ENCODE results near the gene CUEDC1.

DNA sequence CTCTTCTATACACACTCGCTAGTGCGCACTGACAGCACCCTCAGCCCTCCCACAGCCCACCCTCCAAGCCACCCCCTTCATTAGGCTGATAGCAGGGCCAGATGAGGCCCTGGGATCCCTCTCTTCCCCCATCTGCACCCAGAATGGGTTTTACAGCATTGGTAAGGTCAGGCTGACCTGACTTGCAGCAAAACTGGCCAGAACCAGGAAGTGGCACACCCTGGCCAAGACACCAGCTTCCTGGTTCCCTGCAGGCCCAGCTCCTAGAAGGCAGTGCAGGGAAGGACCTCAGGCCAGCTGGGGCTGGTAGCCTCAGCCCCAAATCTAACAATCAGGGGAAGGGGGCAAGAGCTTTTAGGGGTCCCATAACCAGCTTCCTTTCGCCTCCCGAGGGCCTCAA is 55.4 kb downstream of the CUEDC1 start:
- TF ChIP-seq SAFB2 (IDR thresholded peaks at IDR 0.05; ENCODE audit: borderline replicate concordance, low read depth, low read length, severe bottlenecking) (no peak), FOXM1 (IDR thresholded peaks at IDR 0.05; ENCODE audit: low read depth) (no peak), FOXM1 (CRISPR knock-in tag; IDR thresholded peaks at IDR 0.05; ENCODE audit: low read depth) (no peak), MBD2 (IDR thresholded peaks at IDR 0.05; ENCODE audit: borderline replicate concordance, low read depth) (no peak), HNRNPLL (IDR thresholded peaks at IDR 0.05; ENCODE audit: low read depth, low read length, poor library complexity, severe bottlenecking) (no peak), MYC (IDR thresholded peaks at IDR 0.05; ENCODE audit: low read depth, low read length) (no peak), MYC (CRISPR knock-in tag; IDR thresholded peaks at IDR 0.05; ENCODE audit: borderline replicate concordance, low read depth) (no peak)
- TF ChIP-seq, protein P1, sequence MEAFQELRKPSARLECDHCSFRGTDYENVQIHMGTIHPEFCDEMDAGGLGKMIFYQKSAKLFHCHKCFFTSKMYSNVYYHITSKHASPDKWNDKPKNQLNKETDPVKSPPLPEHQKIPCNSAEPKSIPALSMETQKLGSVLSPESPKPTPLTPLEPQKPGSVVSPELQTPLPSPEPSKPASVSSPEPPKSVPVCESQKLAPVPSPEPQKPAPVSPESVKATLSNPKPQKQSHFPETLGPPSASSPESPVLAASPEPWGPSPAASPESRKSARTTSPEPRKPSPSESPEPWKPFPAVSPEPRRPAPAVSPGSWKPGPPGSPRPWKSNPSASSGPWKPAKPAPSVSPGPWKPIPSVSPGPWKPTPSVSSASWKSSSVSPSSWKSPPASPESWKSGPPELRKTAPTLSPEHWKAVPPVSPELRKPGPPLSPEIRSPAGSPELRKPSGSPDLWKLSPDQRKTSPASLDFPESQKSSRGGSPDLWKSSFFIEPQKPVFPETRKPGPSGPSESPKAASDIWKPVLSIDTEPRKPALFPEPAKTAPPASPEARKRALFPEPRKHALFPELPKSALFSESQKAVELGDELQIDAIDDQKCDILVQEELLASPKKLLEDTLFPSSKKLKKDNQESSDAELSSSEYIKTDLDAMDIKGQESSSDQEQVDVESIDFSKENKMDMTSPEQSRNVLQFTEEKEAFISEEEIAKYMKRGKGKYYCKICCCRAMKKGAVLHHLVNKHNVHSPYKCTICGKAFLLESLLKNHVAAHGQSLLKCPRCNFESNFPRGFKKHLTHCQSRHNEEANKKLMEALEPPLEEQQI (IDR thresholded peaks at IDR 0.05) = no peak
- TF ChIP-seq, protein P2, sequence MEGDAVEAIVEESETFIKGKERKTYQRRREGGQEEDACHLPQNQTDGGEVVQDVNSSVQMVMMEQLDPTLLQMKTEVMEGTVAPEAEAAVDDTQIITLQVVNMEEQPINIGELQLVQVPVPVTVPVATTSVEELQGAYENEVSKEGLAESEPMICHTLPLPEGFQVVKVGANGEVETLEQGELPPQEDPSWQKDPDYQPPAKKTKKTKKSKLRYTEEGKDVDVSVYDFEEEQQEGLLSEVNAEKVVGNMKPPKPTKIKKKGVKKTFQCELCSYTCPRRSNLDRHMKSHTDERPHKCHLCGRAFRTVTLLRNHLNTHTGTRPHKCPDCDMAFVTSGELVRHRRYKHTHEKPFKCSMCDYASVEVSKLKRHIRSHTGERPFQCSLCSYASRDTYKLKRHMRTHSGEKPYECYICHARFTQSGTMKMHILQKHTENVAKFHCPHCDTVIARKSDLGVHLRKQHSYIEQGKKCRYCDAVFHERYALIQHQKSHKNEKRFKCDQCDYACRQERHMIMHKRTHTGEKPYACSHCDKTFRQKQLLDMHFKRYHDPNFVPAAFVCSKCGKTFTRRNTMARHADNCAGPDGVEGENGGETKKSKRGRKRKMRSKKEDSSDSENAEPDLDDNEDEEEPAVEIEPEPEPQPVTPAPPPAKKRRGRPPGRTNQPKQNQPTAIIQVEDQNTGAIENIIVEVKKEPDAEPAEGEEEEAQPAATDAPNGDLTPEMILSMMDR (IDR thresholded peaks at IDR 0.05 in 2 of 3, conservative IDR thresholded peaks at IDR 0.05 in 1 of 3; ENCODE audit: insufficient read depth in 2 of 3, low read depth in 1 of 3, low read length in 3 of 3) = no peak
- TF ChIP-seq, protein P3, sequence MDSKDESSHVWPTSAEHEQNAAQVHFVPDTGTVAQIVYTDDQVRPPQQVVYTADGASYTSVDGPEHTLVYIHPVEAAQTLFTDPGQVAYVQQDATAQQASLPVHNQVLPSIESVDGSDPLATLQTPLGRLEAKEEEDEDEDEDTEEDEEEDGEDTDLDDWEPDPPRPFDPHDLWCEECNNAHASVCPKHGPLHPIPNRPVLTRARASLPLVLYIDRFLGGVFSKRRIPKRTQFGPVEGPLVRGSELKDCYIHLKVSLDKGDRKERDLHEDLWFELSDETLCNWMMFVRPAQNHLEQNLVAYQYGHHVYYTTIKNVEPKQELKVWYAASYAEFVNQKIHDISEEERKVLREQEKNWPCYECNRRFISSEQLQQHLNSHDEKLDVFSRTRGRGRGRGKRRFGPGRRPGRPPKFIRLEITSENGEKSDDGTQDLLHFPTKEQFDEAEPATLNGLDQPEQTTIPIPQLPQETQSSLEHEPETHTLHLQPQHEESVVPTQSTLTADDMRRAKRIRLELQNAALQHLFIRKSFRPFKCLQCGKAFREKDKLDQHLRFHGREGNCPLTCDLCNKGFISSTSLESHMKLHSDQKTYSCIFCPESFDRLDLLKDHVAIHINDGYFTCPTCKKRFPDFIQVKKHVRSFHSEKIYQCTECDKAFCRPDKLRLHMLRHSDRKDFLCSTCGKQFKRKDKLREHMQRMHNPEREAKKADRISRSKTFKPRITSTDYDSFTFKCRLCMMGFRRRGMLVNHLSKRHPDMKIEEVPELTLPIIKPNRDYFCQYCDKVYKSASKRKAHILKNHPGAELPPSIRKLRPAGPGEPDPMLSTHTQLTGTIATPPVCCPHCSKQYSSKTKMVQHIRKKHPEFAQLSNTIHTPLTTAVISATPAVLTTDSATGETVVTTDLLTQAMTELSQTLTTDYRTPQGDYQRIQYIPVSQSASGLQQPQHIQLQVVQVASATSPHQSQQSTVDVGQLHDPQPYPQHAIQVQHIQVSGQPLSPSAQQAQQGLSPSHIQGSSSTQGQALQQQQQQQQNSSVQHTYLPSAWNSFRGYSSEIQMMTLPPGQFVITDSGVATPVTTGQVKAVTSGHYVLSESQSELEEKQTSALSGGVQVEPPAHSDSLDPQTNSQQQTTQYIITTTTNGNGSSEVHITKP (IDR thresholded peaks at IDR 0.05; ENCODE audit: partially characterized antibody) = no peak
- TF ChIP-seq, protein P4, sequence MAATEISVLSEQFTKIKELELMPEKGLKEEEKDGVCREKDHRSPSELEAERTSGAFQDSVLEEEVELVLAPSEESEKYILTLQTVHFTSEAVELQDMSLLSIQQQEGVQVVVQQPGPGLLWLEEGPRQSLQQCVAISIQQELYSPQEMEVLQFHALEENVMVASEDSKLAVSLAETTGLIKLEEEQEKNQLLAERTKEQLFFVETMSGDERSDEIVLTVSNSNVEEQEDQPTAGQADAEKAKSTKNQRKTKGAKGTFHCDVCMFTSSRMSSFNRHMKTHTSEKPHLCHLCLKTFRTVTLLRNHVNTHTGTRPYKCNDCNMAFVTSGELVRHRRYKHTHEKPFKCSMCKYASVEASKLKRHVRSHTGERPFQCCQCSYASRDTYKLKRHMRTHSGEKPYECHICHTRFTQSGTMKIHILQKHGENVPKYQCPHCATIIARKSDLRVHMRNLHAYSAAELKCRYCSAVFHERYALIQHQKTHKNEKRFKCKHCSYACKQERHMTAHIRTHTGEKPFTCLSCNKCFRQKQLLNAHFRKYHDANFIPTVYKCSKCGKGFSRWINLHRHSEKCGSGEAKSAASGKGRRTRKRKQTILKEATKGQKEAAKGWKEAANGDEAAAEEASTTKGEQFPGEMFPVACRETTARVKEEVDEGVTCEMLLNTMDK (IDR thresholded peaks at IDR 0.05; ENCODE audit: borderline replicate concordance, insufficient read depth, low read depth, low read length, poor library complexity, severe bottlenecking) = no peak
